ENCODE data around the gene RDH8. TPM values are rescaled to one million over a fixed set of nuclear protein-coding genes. Genes with fewer than 3 reads are reported as not detected.

RDH8 gene
- total RNA-seq, 4 donors from 2014 or later, result not detected

- no peak for DNase-seq (ENCODE audit: low spot score in 2 of 2)
- 63 to 71% methylated on average over 6 of the region's 6 CpGs for WGBS, 2 donors
- intact Hi-C loops (cut with DNase I; ENCODE audit: low total_unique reads), result no loop called here
- TF ChIP-seq CTCF (IDR thresholded peaks at IDR 0.05) (no peak), POLR2A (IDR thresholded peaks at IDR 0.05) (no peak)
- H3K4me3 ChIP-seq (ENCODE audit: low read depth, poor library complexity, severe bottlenecking), result no peak overlapping the region
Measured at GRCh38 chr19:10069046-10069445, 55.8 kb downstream of the RDH8 start.

- intact Hi-C loops (cut with DNase I; ENCODE audit: low total_unique reads), result no loop called here
- TF ChIP-seq CTCF (IDR thresholded peaks at IDR 0.05) (no peak), POLR2A (IDR thresholded peaks at IDR 0.05) (no peak)
- no peak for DNase-seq (ENCODE audit: low spot score in 2 of 2)
- no peak overlapping the region for H3K4me3 ChIP-seq (ENCODE audit: low read depth, poor library complexity, severe bottlenecking)
- 76 to 82% methylated on average over 21 to 22 of the region's 22 CpGs for WGBS, 2 donors
Measured at GRCh38 chr19:10070730-10071446, 57.6 kb downstream of the RDH8 start.

Small RNA genes lying within 50 kb of the gene (microRNA-seq; reads per million reads assigned to microRNA genes)
- gene MIR5589 (ENCODE audit: borderline number of aligned reads in 1 of 2, borderline replicate concordance in 2 of 2), result 0 reads per million in 2 donors

Other genes with a start within 250 kb of the RDH8 start
- gene ZNF846, start 244.7 kb upstream of the RDH8 start, total RNA-seq, result 10 to 100 TPM in 2 of 4 donors, 1 to 10 TPM in 2; 8.7 to 15.5 (median 10.4) TPM
- 10 to 100 TPM; 13.8 to 28.7 (median 23.5) TPM for gene FBXL12, start 194.4 kb upstream of the RDH8 start, total RNA-seq
- 100 to 1,000 TPM; 339 to 596 (median 390) TPM for gene UBL5, start 185.6 kb upstream of the RDH8 start, total RNA-seq
- 10 to 100 TPM; 67.8 to 97.7 (median 79.6) TPM for gene PIN1, start 178.2 kb upstream of the RDH8 start, total RNA-seq
- gene OLFM2, start 77.0 kb upstream of the RDH8 start, total RNA-seq, result 100 to 1,000 TPM in 3 of 4 donors, 10 to 100 TPM in 1; 94.8 to 157 (median 112) TPM
- gene COL5A3, start 3.0 kb upstream of the RDH8 start, total RNA-seq, result 10 to 100 TPM; 11.9 to 31.9 (median 20.7) TPM
- 10 to 100 TPM; 17.0 to 24.6 (median 23.3) TPM for gene SHFL, start 72.8 kb downstream of the RDH8 start, total RNA-seq
- gene ANGPTL6, start 89.2 kb downstream of the RDH8 start, total RNA-seq, result 1 to 10 TPM in 1 of 4 donors, under 1 TPM in 2, not detected in 1; 0.21 to 1.8 (median 0.68) TPM
- 10 to 100 TPM; 38.7 to 61.3 (median 52.9) TPM for gene PPAN, start 92.9 kb downstream of the RDH8 start, total RNA-seq
- 10 to 100 TPM; 19.0 to 26.3 (median 22.5) TPM for gene P2RY11, start 98.2 kb downstream of the RDH8 start, total RNA-seq
- gene EIF3G, start 106.4 kb downstream of the RDH8 start, total RNA-seq, result 100 to 1,000 TPM; 292 to 348 (median 320) TPM
- gene DNMT1, start 181.5 kb downstream of the RDH8 start, total RNA-seq, result 10 to 100 TPM; 13.2 to 38.4 (median 32.0) TPM
- gene S1PR2, start 217.8 kb downstream of the RDH8 start, total RNA-seq, result 10 to 100 TPM in 2 of 4 donors, 1 to 10 TPM in 2; 4.5 to 11.4 (median 8.2) TPM
- gene MRPL4, start 238.7 kb downstream of the RDH8 start, total RNA-seq, result 10 to 100 TPM; 77.2 to 90.8 (median 83.5) TPM